PFSK-1 (cell line): ENCODE data around the gene QDPR.

Experiments used
- FOXP2 ChIP-seq: optimal IDR thresholded peaks from 2 replicates; pipeline ENCODE3; 2011; ENCODE audit warnings: borderline replicate concordance, control low read depth, inconsistent platforms; ENCODE audit not compliant: insufficient read depth; ENCODE audit errors: extremely low read length, extremely low read depth
- POLR2AphosphoS5 ChIP-seq: IDR thresholded peaks from 2 replicates; pipeline ENCODE4 v1.6.1; 2012; ENCODE audit warnings: low read depth, mild to moderate bottlenecking, control low read depth, low read length, moderate library complexity
- REST ChIP-seq, 2 experiments: IDR thresholded peaks; 2 replicates each; pipeline versions ENCODE4 v1.6.1 to v1.8.0; 2011 to 2012; ENCODE audit warnings: low read depth in 2 of 2, low read length in 2 of 2, control low read depth in 1 of 2, inconsistent platforms in 1 of 2, mild to moderate bottlenecking in 1 of 2, moderate library complexity in 1 of 2; ENCODE audit not compliant: insufficient read depth in 1 of 2
- SIN3A ChIP-seq: IDR thresholded peaks from 2 replicates; pipeline ENCODE4 v1.6.1; 2012; ENCODE audit warnings: mild to moderate bottlenecking, low read length, moderate library complexity, borderline replicate concordance; ENCODE audit not compliant: insufficient read depth
- TAF1 ChIP-seq: IDR thresholded peaks from 2 replicates; pipeline ENCODE4 v1.6.1; 2012; ENCODE audit warnings: low read length, control low read depth, borderline replicate concordance; ENCODE audit not compliant: insufficient read depth

GRCh38 chr4:17511950-17512795 lies at the start of gene QDPR:
- peak; percentile 64 for TF ChIP-seq POLR2AphosphoS5
- TF ChIP-seq TAF1, result no peak
- peak; percentile 77 for TF ChIP-seq FOXP2
- TF ChIP-seq SIN3A, result no peak
- 0 out of 4 replicates have a peak, but pooled peaks of 1 of the 2 experiments have one; percentile 9 for TF ChIP-seq REST (IDR thresholded peaks at IDR 0.05; ENCODE audit: insufficient read depth in 1 of 2, low read depth in 2 of 2, low read length in 2 of 2)
